ENCODE results near the gene SPRING1. TPM values are rescaled to one million over a fixed set of nuclear protein-coding genes. Genes with fewer than 3 reads are reported as not detected.

The SPRING1 gene
- total and polyA plus RNA-seq, 2 of the 13 experiments (the other 11 are each of a cell fraction or from before 2014, with no cell fraction given) = 20.0 to 51.8 TPM

DNA sequence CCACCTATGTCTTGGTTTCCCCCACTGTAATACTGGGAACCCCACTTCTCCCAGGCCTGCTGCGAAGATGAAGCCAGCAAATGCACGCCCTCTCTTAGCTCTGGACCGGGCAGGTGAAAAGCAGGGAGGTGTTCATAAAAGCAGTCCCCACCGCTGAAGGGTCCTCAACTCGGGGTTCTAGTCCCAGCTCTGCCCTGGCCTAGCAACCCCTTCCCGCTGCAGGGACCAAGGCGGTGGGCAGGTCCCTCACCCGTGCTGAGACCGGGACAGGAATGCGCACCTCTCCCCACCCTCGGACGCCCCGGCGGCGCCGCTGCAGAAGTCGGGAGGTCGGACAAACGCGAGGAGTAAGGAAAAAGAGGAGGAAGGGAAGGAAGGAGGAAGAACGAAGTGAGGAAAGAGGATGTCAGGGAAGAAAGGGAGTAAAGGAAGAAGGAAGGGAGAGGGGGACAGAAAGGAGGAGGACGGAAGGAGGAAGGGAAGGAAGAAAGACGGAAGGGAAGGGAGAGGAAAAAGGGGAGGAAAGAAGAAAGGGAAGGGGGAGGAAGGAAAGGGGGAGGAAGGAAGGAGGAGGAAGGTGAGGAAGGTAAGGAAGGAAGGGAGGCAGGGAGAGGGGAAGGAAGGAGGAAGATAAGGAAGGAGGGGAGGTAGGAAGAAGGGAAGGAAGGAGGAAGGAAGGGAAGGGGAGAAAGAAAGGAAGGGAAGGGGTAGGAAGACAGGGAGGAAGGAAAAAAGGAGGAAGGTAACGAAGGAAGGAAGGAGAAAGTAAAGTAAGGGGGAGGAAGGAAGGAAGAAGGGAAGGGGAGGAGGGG is 701 bp downstream of the SPRING1 start:
- H3K4me1 ChIP-seq (ENCODE audit: insufficient read depth, low read length) = peaks cover 53% of the 10 kb centered on the region
- no peak for DNase-seq (ENCODE audit: low spot score)
- no peaks in the 10 kb centered on the region; a peak in 1 of 5 replicates for H3K27me3 ChIP-seq (ENCODE audit: control insufficient read depth in 1 of 2, insufficient read depth in 2 of 2, low read length in 2 of 2)
- H3K27ac ChIP-seq (ENCODE audit: extremely low read length, insufficient read depth, low read length) = peak overlapping the region; percentile 63
- WGBS (ENCODE audit: low lambda C conversion rate) = under 1% methylated on average over 20 of the region's 24 CpGs
- H3K36me3 ChIP-seq (replicated peaks in 1 of 2; ENCODE audit: control insufficient read depth in 1 of 2, insufficient read depth in 2 of 2, low read length in 2 of 2) = peaks cover 0 to 3% of the 10 kb centered on the region in 2 experiments; a peak in 2 of 5 replicates
- no peak for FAIRE-seq
- H3K4me2 ChIP-seq (ENCODE audit: low read depth, low read length) = peak overlapping the region; percentile 91
- POLR2A ChIA-PET = interaction anchor here (0.6 to 1.5 kb wide), 3 partner anchors 10 to 174 kb away, joined by 3 to 4 read pairs (median 3); partner anchors contain the start of gene FBXW8
- TSS peak; percentile 51 for BruUV-seq (replicated peaks)
- intact Hi-C loops (cut with micrococcal nuclease; ENCODE audit: unreplicated experiment) (loop anchor here (10.0 kb wide), 1 partner anchor 178 kb away; the partner anchor contains the start of gene FBXW8), in situ Hi-C loops (cut with HindIII; ENCODE audit: extremely low pct_ligation_motif_present, low pct_unique_long_range_greater_than_20kb) (no loop called here)
- H3K4me3 ChIP-seq (replicated peaks in 1 of 3; ENCODE audit: insufficient read depth in 1 of 3, low read depth in 2 of 3, low read length in 3 of 3) = peak overlapping the region; percentile 76 to 97 (median 89)
- H3K9ac ChIP-seq (ENCODE audit: insufficient read depth, low read depth, low read length) = peak overlapping the region; percentile 87
- H3K79me2 ChIP-seq (ENCODE audit: insufficient read depth, low read length) = peaks cover 30% of the 10 kb centered on the region
- H2AFZ ChIP-seq (ENCODE audit: low read length) = peak overlapping the region; percentile 28
- CTCF ChIA-PET (ENCODE audit: low intra/inter-chr PET ratio, low total read pairs) = no interaction called here
- H3K9me3 ChIP-seq (ENCODE audit: low read length) = no peaks in the 10 kb centered on the region
- H4K20me1 ChIP-seq (ENCODE audit: insufficient read depth, low read length) = no peaks in the 10 kb centered on the region; the same call in 1 of the 2 replicates
- ATAC-seq = peak; percentile 1; the same call in 1 of the 3 replicates
- TF ChIP-seq KDM2A (CRISPR knock-in tag; IDR thresholded peaks at IDR 0.05; ENCODE audit: borderline replicate concordance, low read depth) (0 out of 2 replicates have a peak, but pooled peaks have one; percentile 32), MIER3 (CRISPR knock-in tag; IDR thresholded peaks at IDR 0.05; ENCODE audit: borderline replicate concordance) (no peak), SKI (IDR thresholded peaks at IDR 0.05; ENCODE audit: partially characterized antibody) (peak; percentile 11), PCBP2 (optimal IDR thresholded peaks at IDR 0.05; ENCODE audit: low read depth, low read length, poor library complexity, severe bottlenecking) (peak; percentile 75), XBP1 (CRISPR knock-in tag; IDR thresholded peaks at IDR 0.05) (no peak), SALL2 (CRISPR knock-in tag; IDR thresholded peaks at IDR 0.05) (no peak), SSRP1 (CRISPR knock-in tag; IDR thresholded peaks at IDR 0.05) (no peak), SAP130 (CRISPR knock-in tag; IDR thresholded peaks at IDR 0.05; ENCODE audit: low read depth) (0 out of 2 replicates have a peak, but pooled peaks have one; percentile 17), PHF20 (CRISPR knock-in tag; IDR thresholded peaks at IDR 0.05) (no peak), AGO1 (IDR thresholded peaks at IDR 0.05; ENCODE audit: low read depth, low read length, poor library complexity, severe bottlenecking) (no peak), ZNF382 (CRISPR knock-in tag; IDR thresholded peaks at IDR 0.05; ENCODE audit: borderline replicate concordance) (no peak)
- TF ChIP-seq, protein P1, sequence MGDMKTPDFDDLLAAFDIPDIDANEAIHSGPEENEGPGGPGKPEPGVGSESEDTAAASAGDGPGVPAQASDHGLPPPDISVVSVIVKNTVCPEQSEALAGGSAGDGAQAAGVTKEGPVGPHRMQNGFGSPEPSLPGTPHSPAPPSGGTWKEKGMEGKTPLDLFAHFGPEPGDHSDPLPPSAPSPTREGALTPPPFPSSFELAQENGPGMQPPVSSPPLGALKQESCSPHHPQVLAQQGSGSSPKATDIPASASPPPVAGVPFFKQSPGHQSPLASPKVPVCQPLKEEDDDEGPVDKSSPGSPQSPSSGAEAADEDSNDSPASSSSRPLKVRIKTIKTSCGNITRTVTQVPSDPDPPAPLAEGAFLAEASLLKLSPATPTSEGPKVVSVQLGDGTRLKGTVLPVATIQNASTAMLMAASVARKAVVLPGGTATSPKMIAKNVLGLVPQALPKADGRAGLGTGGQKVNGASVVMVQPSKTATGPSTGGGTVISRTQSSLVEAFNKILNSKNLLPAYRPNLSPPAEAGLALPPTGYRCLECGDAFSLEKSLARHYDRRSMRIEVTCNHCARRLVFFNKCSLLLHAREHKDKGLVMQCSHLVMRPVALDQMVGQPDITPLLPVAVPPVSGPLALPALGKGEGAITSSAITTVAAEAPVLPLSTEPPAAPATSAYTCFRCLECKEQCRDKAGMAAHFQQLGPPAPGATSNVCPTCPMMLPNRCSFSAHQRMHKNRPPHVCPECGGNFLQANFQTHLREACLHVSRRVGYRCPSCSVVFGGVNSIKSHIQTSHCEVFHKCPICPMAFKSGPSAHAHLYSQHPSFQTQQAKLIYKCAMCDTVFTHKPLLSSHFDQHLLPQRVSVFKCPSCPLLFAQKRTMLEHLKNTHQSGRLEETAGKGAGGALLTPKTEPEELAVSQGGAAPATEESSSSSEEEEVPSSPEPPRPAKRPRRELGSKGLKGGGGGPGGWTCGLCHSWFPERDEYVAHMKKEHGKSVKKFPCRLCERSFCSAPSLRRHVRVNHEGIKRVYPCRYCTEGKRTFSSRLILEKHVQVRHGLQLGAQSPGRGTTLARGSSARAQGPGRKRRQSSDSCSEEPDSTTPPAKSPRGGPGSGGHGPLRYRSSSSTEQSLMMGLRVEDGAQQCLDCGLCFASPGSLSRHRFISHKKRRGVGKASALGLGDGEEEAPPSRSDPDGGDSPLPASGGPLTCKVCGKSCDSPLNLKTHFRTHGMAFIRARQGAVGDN (CRISPR knock-in tag; IDR thresholded peaks at IDR 0.05) = peak; percentile 40
- TF ChIP-seq, protein P2, sequence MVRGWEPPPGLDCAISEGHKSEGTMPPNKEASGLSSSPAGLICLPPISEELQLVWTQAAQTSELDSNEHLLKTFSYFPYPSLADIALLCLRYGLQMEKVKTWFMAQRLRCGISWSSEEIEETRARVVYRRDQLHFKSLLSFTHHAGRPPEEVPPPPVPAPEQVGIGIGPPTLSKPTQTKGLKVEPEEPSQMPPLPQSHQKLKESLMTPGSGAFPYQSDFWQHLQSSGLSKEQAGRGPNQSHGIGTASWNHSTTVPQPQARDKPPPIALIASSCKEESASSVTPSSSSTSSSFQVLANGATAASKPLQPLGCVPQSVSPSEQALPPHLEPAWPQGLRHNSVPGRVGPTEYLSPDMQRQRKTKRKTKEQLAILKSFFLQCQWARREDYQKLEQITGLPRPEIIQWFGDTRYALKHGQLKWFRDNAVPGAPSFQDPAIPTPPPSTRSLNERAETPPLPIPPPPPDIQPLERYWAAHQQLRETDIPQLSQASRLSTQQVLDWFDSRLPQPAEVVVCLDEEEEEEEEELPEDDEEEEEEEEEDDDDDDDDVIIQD (CRISPR knock-in tag; IDR thresholded peaks at IDR 0.05; ENCODE audit: low read depth) = no peak
- TF ChIP-seq, protein P3, sequence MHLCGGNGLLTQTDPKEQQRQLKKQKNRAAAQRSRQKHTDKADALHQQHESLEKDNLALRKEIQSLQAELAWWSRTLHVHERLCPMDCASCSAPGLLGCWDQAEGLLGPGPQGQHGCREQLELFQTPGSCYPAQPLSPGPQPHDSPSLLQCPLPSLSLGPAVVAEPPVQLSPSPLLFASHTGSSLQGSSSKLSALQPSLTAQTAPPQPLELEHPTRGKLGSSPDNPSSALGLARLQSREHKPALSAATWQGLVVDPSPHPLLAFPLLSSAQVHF (CRISPR knock-in tag; IDR thresholded peaks at IDR 0.05) = 0 out of 2 replicates have a peak, but pooled peaks have one; percentile 28
- TF ChIP-seq, protein P4, sequence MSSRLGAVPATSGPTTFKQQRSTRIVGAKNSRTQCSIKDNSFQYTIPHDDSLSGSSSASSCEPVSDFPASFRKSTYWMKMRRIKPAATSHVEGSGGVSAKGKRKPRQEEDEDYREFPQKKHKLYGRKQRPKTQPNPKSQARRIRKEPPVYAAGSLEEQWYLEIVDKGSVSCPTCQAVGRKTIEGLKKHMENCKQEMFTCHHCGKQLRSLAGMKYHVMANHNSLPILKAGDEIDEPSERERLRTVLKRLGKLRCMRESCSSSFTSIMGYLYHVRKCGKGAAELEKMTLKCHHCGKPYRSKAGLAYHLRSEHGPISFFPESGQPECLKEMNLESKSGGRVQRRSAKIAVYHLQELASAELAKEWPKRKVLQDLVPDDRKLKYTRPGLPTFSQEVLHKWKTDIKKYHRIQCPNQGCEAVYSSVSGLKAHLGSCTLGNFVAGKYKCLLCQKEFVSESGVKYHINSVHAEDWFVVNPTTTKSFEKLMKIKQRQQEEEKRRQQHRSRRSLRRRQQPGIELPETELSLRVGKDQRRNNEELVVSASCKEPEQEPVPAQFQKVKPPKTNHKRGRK (CRISPR knock-in tag; IDR thresholded peaks at IDR 0.05) = peak; percentile 97; the same call in 1 of the 2 replicates

Data from HepG2 (cell line).